Testis (tissue), 2 donors: ENCODE results near the gene SCIN.

Source experiments
- CTCF ChIP-seq, 3 experiments: fragments of 450-650 bp in 2 of 3; fragments of 200-600 bp in 1 of 3; sonication (generic) in 1 of 3; IDR thresholded peaks; one replicate each; pipeline ENCODE4 v1.5.1; 2016 to 2019; ENCODE audit warnings: antibody characterized with exemption in 3 of 3, mild to moderate bottlenecking in 2 of 3, moderate library complexity in 1 of 3
- POLR2A ChIP-seq: fragments of 450-650 bp; IDR thresholded peaks from one replicate; pipeline ENCODE4 v1.6.1; 2017; ENCODE audit warnings: antibody characterized with exemption, mild to moderate bottlenecking, moderate library complexity

DNA sequence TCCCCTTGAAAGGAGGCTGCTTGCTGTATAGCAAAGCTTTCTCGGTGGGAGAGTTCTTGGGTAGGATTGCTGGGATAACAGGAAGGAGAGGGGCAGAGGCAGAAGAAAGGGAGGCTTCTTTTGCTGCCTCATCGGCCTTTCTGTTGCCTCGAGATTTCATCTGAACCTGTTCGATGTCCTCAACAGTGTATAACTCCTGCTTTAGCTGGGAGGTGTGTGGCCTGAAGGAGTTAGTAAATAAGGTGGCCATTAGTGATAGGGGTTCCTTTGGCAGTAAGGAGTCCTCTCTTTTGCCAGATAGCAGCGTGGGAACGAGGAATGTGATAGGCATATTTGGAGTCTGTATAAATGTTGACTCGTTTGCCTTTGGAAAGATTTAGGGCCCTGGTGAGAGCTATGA lies 20.0 kb downstream of the SCIN start:
- TF ChIP-seq POLR2A = no peak
- no peak for TF ChIP-seq CTCF (IDR thresholded peaks at IDR 0.05)
